Measurements from ENCODE around the gene IL25.

- TF ChIP-seq ZFP3 (CRISPR knock-in tag; IDR thresholded peaks at IDR 0.05) (no peak), ARNTL (CRISPR knock-in tag; IDR thresholded peaks at IDR 0.05; ENCODE audit: borderline replicate concordance, low read depth) (no peak), ZFP30 (CRISPR knock-in tag; IDR thresholded peaks at IDR 0.05) (no peak), OSR1 (CRISPR knock-in tag; IDR thresholded peaks at IDR 0.05) (no peak), CSRNP3 (CRISPR knock-in tag; IDR thresholded peaks at IDR 0.05) (no peak)
Measured at GRCh38 chr14:23364164-23365035, 8.2 kb upstream of the IL25 start.
